Mesenchymal stem cell (in vitro differentiated cells and primary cell): ENCODE measurements around the gene CCDC3. TPM values are rescaled to one million over a fixed set of nuclear protein-coding genes. Genes with fewer than 3 reads are reported as not detected.
A peak's percentile ranks its signal among the peaks of the same experiment; 100 is the strongest.

Experiments
- DNase-seq: peaks from one replicate; pipeline ENCODE4 v3.0.0-alpha.2; 2013
- H2AFZ ChIP-seq: one replicate; pipeline ENCODE4 v1.6.1; 2013; ENCODE audit warnings: low read depth, mild to moderate bottlenecking, control low read depth, inconsistent platforms, low read length, moderate library complexity
- H2AK5ac ChIP-seq: 2 replicates; pipeline ENCODE4 v1.6.1; 2013; ENCODE audit warnings: low read length, moderate library complexity, mild to moderate bottlenecking, inconsistent platforms; ENCODE audit not compliant: severe bottlenecking
- H2BK120ac ChIP-seq: one replicate; pipeline ENCODE4 v1.6.1; 2013; ENCODE audit warnings: low read depth, mild to moderate bottlenecking, inconsistent platforms, low read length, moderate library complexity
- H2BK12ac ChIP-seq, 2 experiments: one replicate each; pipeline ENCODE4 v1.6.1; 2013; ENCODE audit warnings: inconsistent platforms in 2 of 2, low read length in 2 of 2, mild to moderate bottlenecking in 2 of 2, moderate library complexity in 2 of 2, control low read depth in 1 of 2
- H2BK15ac ChIP-seq: one replicate; pipeline ENCODE4 v1.6.1; 2013; ENCODE audit warnings: mild to moderate bottlenecking, low read depth, inconsistent platforms; ENCODE audit not compliant: poor library complexity, severe bottlenecking
- H2BK5ac ChIP-seq: 2 replicates; pipeline ENCODE4 v1.6.1; 2013; ENCODE audit warnings: low read depth, mild to moderate bottlenecking, low read length, control low read depth, inconsistent platforms; ENCODE audit not compliant: poor library complexity, severe bottlenecking
- H3K14ac ChIP-seq, 2 experiments: one replicate each; pipeline ENCODE4 v1.6.1; 2013; ENCODE audit warnings: inconsistent platforms in 2 of 2, low read length in 2 of 2, control low read depth in 1 of 2, mild to moderate bottlenecking in 1 of 2, moderate library complexity in 1 of 2
- H3K18ac ChIP-seq, 2 experiments: one replicate each; pipeline ENCODE4 v1.6.1; 2013; ENCODE audit warnings: inconsistent platforms in 2 of 2, low read length in 2 of 2, control low read depth in 1 of 2, low read depth in 1 of 2, mild to moderate bottlenecking in 1 of 2
- H3K23ac ChIP-seq, 2 experiments: one replicate each; pipeline ENCODE4 v1.6.1; 2013; ENCODE audit warnings: inconsistent platforms in 2 of 2, low read length in 2 of 2, mild to moderate bottlenecking in 2 of 2, moderate library complexity in 2 of 2, control low read depth in 1 of 2
- H3K27ac ChIP-seq: 2 replicates; pipeline ENCODE4 v1.5.1; 2013; ENCODE audit warnings: mild to moderate bottlenecking, moderate library complexity, low read length, control low read depth, inconsistent platforms; ENCODE audit not compliant: poor library complexity, severe bottlenecking
- H3K27me3 ChIP-seq, 2 experiments: 2 replicates each; pipeline versions ENCODE4 v1.6.1 to v1.7.0; 2013; ENCODE audit warnings: low read length in 2 of 2, mild to moderate bottlenecking in 2 of 2, moderate library complexity in 2 of 2, control low read depth in 1 of 2, inconsistent platforms in 1 of 2; ENCODE audit not compliant: control insufficient read depth in 1 of 2, insufficient read depth in 1 of 2
- H3K36me3 ChIP-seq, 2 experiments: 2 replicates each; pipeline versions ENCODE4 v1.6.1 to v1.7.0; 2013; ENCODE audit warnings: low read length in 2 of 2, control low read depth in 1 of 2, inconsistent platforms in 1 of 2, low read depth in 1 of 2, mild to moderate bottlenecking in 1 of 2; ENCODE audit not compliant: insufficient read depth in 2 of 2, control insufficient read depth in 1 of 2
- H3K4ac ChIP-seq, 2 experiments: one replicate each; pipeline ENCODE4 v1.6.1; 2013; ENCODE audit warnings: inconsistent platforms in 2 of 2, low read length in 2 of 2, mild to moderate bottlenecking in 2 of 2, moderate library complexity in 2 of 2, control low read depth in 1 of 2, low read depth in 1 of 2
- H3K4me1 ChIP-seq: 2 replicates; pipeline ENCODE4 v1.6.1; 2013; ENCODE audit warnings: low read depth, low read length, control low read depth; ENCODE audit not compliant: control insufficient read depth, insufficient read depth
- H3K4me2 ChIP-seq: 2 replicates; pipeline ENCODE4 v1.6.1; 2013; ENCODE audit warnings: low read length, mild to moderate bottlenecking, inconsistent platforms; ENCODE audit not compliant: poor library complexity, severe bottlenecking
- H3K4me3 ChIP-seq, 2 experiments: 2 replicates each; pipeline versions ENCODE4 v1.5.1 to v1.7.0; 2013; ENCODE audit warnings: low read length in 2 of 2, mild to moderate bottlenecking in 2 of 2, control low read depth in 1 of 2, low read depth in 1 of 2; ENCODE audit not compliant: insufficient read depth in 1 of 2
- H3K79me1 ChIP-seq: replicated peaks from 2 replicates; pipeline ENCODE4 v1.6.1; 2013; ENCODE audit warnings: mild to moderate bottlenecking, control low read depth, low read length, inconsistent platforms; ENCODE audit not compliant: poor library complexity, severe bottlenecking
- H3K9ac ChIP-seq: 2 replicates; pipeline ENCODE4 v1.7.0; 2013; ENCODE audit warnings: mild to moderate bottlenecking, low read length, moderate library complexity
- H3K9me3 ChIP-seq: 2 replicates; pipeline ENCODE4 v1.7.0; 2013; ENCODE audit warnings: mild to moderate bottlenecking, low read length; ENCODE audit not compliant: control insufficient read depth
- H4K8ac ChIP-seq: one replicate; pipeline ENCODE4 v1.6.1; 2013; ENCODE audit warnings: inconsistent platforms, mild to moderate bottlenecking, low read length, moderate library complexity
- H4K91ac ChIP-seq: one replicate; pipeline ENCODE4 v1.6.1; 2013; ENCODE audit warnings: mild to moderate bottlenecking, low read length, inconsistent platforms
- WGBS: methylation state at CpG from one replicate; pipeline ENCODE4 v1.1.7; 2013; ENCODE audit warnings: mixed read lengths; 5-methylcytosine and 5-hydroxymethylcytosine counted together
- polyA plus RNA-seq, 2 experiments: library from polyadenylated mRNA; stranded (reverse); fragments of 200-250 nt; gene quantifications; one replicate each; pipeline ENCODE4 v1.2.3, GENCODE V29; 2013

Gene CCDC3
- polyA plus RNA-seq (2013, experiment 1 of 2) = 138 TPM
- polyA plus RNA-seq (2013, experiment 2 of 2) = 139 TPM

DNA sequence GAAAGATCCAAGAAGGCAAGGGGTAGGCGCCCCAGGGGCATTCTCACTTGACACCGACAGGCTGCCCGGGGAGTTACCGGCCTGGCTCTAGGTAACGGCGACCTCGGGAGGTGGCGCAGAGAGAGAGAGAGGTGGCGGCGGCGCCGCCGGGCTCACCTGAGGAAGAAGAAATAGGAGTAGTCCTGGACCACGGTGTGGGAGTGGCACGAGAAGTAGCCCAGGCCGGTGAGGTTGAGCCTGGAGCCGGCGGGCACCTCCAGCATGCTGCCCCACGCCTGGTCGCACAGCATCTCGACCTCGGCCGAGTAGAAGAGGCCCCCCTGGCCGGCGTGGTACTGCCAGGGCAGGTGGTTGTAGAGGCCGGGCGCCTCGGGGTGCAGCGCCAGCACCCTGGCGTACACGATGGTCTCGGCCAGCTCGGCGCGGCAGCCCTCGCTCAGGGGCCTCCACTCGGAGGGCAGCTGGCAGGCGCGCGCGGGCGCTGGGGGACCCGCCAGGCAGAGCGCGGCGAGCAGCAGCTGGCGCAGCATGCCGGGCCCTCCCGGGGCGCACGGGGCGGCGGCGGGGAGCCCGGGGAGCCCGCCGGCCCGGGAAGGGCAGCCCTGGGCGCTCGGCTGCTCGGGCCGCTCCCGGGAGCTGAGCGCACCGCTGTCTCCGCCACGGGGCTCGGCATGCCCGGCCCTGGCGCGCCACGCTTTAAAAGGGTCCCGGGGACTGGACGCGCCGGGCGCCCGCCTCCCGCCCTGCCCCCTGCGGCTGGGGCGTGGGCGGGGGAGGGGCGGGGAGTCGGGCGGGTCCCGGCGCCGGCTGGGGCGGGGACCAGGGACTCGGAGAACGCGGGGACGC, at the start of gene CCDC3:
TSS of gene CCDC3 (minus strand) at position 673 of the 846 bp plus-strand sequence. CDS start at position 530, 143 bp downstream.
- H3K9me3 ChIP-seq = no peaks in the 10 kb centered on the region
- H3K18ac ChIP-seq = peak within 1 kb of the TSS; percentile 34 to 92
- H2BK5ac ChIP-seq = no peak within 1 kb of the TSS
- DNase-seq = peak; percentile 30
- peak within 1 kb of the TSS; percentile 74 for H2BK15ac ChIP-seq
- peak within 1 kb of the TSS; percentile 42 to 50 for H3K4me3 ChIP-seq
- H3K79me1 ChIP-seq = no peaks in the 10 kb centered on the region
- no peaks in the 10 kb centered on the region for H3K36me3 ChIP-seq
- H4K91ac ChIP-seq = peak within 1 kb of the TSS; percentile 69
- peak within 1 kb of the TSS; percentile 62 for H4K8ac ChIP-seq
- H3K4ac ChIP-seq = peak within 1 kb of the TSS; percentile 36 to 57
- H3K4me2 ChIP-seq = peak within 1 kb of the TSS; percentile 77
- H2AK5ac ChIP-seq = no peak within 1 kb of the TSS
- H3K23ac ChIP-seq = peak within 1 kb of the TSS in 1 of 2 experiments; percentile 100
- H2BK12ac ChIP-seq = peak within 1 kb of the TSS in 1 of 2 experiments; percentile 91
- peak within 1 kb of the TSS in 1 of 2 experiments; percentile 94 for H3K14ac ChIP-seq
- peak within 1 kb of the TSS; percentile 69 for H2AFZ ChIP-seq
- peaks cover 41 to 66% of the 10 kb centered on the region in 2 experiments for H3K27me3 ChIP-seq
- H3K27ac ChIP-seq = no peak within 1 kb of the TSS
- H3K9ac ChIP-seq = no peak within 1 kb of the TSS
- H3K4me1 ChIP-seq = peaks cover 6% of the 10 kb centered on the region
- peak within 1 kb of the TSS; percentile 44 for H2BK120ac ChIP-seq
- WGBS = under 1% methylated on average over 39 of the region's 93 CpGs

DNA sequence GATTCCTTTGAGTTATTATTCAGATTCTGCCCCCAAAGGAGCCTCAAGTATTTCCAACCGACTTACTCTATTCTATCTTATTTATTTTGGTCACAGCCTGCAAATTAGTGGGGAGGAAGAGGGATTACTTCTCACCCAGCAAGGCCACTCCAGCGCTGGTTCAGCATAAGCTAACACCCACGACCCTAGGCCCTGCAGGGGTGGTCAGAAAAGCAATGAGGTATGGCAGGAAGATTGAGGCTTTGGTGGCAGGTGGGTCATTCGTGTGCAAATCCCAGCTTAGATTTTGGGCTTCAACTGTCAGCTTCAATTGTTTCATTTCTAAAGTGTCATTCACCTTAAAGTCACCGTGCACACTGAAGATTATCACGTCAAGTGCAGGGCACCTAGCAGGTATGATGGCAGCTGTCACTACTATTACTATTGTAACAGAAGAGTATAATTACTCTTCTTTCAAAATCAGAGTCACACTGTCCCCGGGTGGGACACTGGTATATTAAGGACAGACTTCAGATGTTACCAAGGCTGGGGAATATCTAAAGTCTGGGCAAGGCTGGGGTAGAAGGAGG, 49.7 kb upstream of the CCDC3 start:
- H3K4ac ChIP-seq = no peak overlapping the region
- H3K4me2 ChIP-seq = no peak overlapping the region
- no peak overlapping the region for H2BK12ac ChIP-seq
- H4K91ac ChIP-seq = no peak overlapping the region
- no peak overlapping the region for H2AFZ ChIP-seq
- H2AK5ac ChIP-seq = no peak overlapping the region
- no peak overlapping the region for H3K9ac ChIP-seq
- H3K18ac ChIP-seq = no peak overlapping the region
- H3K14ac ChIP-seq = no peak overlapping the region
- H3K27ac ChIP-seq = no peak overlapping the region
- 85% methylated on average over 6 of the region's 7 CpGs for WGBS
- DNase-seq = no peak
- no peak overlapping the region for H3K23ac ChIP-seq
- no peak overlapping the region for H4K8ac ChIP-seq
- H2BK15ac ChIP-seq = no peak overlapping the region
- H2BK5ac ChIP-seq = no peak overlapping the region
- H3K9me3 ChIP-seq = no peaks in the 10 kb centered on the region
- H3K36me3 ChIP-seq = no peaks in the 10 kb centered on the region
- no peaks in the 10 kb centered on the region for H3K4me1 ChIP-seq
- no peak overlapping the region for H3K4me3 ChIP-seq
- H3K79me1 ChIP-seq = no peaks in the 10 kb centered on the region
- no peak overlapping the region for H2BK120ac ChIP-seq
- peaks cover 24 to 26% of the 10 kb centered on the region in 2 experiments for H3K27me3 ChIP-seq

DNA sequence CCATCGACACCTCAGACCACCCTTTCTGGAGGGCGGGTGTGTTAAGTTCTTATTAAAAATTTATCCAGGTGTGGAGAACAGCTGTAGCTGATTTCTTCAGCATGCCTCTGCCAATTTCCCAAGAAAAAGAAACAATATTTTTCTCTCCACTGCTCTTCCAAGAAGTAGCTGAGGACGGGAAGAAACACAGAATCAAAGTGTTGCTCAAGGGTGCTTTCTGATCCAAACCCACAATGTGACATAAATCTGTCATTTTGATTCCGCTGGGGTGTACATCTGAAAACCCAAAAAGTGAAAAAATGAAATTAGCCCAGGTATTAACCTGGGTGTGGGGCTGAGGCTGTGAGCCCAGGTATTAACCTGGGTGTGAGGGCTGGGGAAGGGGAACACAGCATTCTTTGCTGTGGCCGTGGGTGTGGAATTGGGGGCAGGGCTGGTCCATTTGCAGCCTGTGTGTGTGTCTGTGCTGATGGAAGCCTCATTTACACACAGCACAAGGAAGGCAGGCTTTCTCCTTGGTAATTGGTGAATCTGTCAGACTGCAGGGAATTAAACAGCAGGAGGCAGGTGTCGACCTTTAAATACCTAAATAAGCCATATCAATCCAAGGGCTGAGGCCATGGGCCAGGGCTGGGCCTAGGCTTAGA, 48.4 kb upstream of the CCDC3 start:
- no peak overlapping the region for H3K4me2 ChIP-seq
- 86% methylated on average over 4 of the region's 6 CpGs for WGBS
- H2AFZ ChIP-seq = no peak overlapping the region
- no peak overlapping the region for H2BK15ac ChIP-seq
- H3K4ac ChIP-seq = no peak overlapping the region
- no peak overlapping the region for H3K23ac ChIP-seq
- H2BK12ac ChIP-seq = no peak overlapping the region
- H3K9me3 ChIP-seq = no peaks in the 10 kb centered on the region
- H3K9ac ChIP-seq = no peak overlapping the region
- H3K4me1 ChIP-seq = no peaks in the 10 kb centered on the region
- H4K91ac ChIP-seq = no peak overlapping the region
- no peak overlapping the region for H3K27ac ChIP-seq
- H3K18ac ChIP-seq = no peak overlapping the region
- no peak overlapping the region for H3K4me3 ChIP-seq
- DNase-seq = no peak
- H3K79me1 ChIP-seq = no peaks in the 10 kb centered on the region
- H3K36me3 ChIP-seq = no peaks in the 10 kb centered on the region
- H2BK5ac ChIP-seq = no peak overlapping the region
- H2BK120ac ChIP-seq = no peak overlapping the region
- H4K8ac ChIP-seq = no peak overlapping the region
- H3K27me3 ChIP-seq = peaks cover 15 to 26% of the 10 kb centered on the region in 2 experiments
- no peak overlapping the region for H3K14ac ChIP-seq
- H2AK5ac ChIP-seq = no peak overlapping the region

DNA sequence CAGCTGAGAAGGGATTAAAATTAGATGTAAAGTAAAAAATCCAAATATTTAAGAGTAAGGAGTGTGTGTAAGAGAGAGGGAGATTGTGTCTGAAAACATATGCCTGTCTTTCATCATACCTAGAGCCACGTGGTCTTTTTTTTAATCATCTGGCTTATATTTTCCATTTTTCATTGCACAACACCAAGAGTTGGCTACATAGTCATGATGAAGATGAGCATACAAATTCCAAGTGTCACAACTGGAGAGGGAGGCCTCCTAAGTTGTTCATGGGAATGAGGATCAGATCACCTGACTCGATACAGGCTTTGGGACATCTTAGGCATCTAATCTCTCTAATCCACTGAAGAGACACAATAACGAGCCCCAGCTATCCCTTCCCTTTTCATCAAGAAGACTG, 47.2 kb upstream of the CCDC3 start:
- H3K9me3 ChIP-seq = no peaks in the 10 kb centered on the region
- no peak overlapping the region for H4K8ac ChIP-seq
- no peak overlapping the region for H4K91ac ChIP-seq
- no peaks in the 10 kb centered on the region for H3K4me1 ChIP-seq
- H2BK120ac ChIP-seq = no peak overlapping the region
- H2AK5ac ChIP-seq = no peak overlapping the region
- H3K14ac ChIP-seq = no peak overlapping the region
- no peak overlapping the region for H2BK12ac ChIP-seq
- peaks cover 7 to 26% of the 10 kb centered on the region in 2 experiments for H3K27me3 ChIP-seq
- no peak overlapping the region for H3K9ac ChIP-seq
- H3K4ac ChIP-seq = no peak overlapping the region
- no peak overlapping the region for H2BK5ac ChIP-seq
- H3K79me1 ChIP-seq = no peaks in the 10 kb centered on the region
- no peak overlapping the region for H2AFZ ChIP-seq
- H2BK15ac ChIP-seq = no peak overlapping the region
- no peak overlapping the region for H3K18ac ChIP-seq
- no peak for DNase-seq
- H3K4me2 ChIP-seq = no peak overlapping the region
- no peak overlapping the region for H3K4me3 ChIP-seq
- no peak overlapping the region for H3K27ac ChIP-seq
- H3K23ac ChIP-seq = no peak overlapping the region
- H3K36me3 ChIP-seq = no peaks in the 10 kb centered on the region
- WGBS = 100% methylated on average over 1 of the region's 3 CpGs
